Activated CD4-positive, CD25-positive, alpha-beta regulatory T cell treated with anti-CD3 and anti-CD28 coated beads, Interleukin-2, amount 50 U/mL, for 72 hours (primary cell): Measurements from ENCODE around the gene SLC44A2.

Experiments used
- DNase-seq: peaks from one replicate; pipeline ENCODE4 v3.0.0; 2021

The SLC44A2 gene

DNA sequence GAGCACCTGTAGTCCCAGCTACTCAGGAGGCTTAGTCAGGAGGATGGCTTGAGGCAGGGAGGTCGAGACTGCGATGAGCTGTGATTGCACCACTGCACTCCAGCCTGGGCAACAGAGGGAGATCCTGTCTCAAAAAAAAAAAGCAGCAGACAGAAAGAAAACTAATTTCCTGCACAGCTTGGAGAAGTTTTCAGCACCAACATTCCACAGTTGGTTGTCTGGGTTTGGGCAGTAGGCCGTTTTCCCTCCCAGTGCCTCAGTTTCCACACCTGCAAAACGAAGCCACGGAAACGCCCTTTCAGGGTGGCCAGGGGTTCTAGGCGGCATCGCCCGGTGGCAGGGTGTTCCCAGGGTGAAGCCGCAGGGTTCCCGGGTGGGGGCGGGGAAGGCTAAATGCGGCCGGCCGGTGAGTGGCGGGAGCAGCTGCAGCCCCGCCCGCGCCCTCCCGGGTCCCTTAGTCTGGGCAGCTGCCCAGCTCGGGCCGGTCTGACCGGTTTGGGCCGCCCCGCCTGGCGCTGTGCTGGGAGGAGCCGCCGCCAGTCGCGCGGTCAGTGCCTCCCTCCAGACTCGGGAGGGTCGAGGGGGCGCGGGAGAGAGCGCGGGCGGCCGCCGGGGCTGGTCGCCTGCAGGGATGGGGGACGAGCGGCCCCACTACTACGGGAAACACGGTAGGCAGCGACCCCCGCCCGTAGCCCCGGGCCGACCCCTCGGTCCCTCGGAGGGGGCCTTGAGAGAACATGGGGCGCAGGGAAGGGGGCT, at the start of gene SLC44A2:
SLC44A2 (plus strand) TSS at position 551 of the 759 bp plus-strand sequence; CDS start at position 632, 81 bp downstream.
- DNase-seq: no peak

DNA sequence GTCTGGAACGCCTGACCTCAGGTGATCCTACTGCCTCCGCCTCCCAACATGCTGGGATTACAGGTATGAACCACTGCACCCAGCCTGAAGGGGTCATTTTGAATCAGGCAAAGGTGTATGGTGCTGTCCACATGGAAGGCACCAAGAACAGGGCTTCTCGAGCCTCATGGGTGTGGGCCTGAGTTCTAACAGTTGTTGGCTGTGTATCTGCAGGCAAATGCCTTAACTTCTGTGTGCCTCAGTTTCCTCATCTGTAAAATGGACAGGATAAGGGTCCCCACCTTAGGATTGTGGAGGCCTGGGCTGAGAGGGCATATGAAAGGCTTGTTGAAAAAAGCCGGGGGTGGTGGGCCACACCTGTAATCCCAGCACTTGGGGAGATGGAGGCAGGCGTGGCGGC, 47.4 kb upstream of the SLC44A2 start:
- DNase-seq: no peak

DNA sequence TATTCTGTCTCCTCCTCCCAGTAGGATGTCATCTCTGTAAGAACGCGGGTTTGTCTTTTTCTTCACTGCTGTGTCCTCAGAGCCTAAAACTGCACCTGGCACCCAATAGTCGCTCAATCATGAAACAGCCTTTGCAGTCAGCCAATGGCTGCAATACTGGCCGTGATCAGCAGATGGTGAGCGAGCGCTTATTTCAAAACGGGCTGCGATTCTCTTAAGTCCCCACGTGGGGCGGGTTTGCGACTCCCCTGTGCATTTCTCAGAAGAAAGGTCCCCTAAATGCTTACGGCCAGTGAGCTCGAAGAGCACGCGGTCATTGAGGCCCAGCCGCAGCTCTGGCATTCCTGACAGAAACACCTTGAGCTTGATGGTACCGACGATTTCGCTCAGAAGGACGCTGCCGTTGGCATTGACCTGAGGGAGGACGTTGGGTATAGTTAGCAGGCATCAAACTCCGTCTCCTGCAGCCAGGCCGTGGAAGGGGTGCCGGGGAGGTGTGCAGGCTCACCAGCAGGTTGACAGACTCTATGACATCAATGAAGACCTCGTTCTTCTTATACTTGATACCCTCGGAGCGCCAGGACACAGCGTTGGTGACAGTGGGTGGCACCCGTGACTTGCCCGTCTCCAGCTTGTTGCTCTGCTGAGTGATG, 44.2 kb upstream of the SLC44A2 start:
- peak; percentile 91 for DNase-seq

DNA sequence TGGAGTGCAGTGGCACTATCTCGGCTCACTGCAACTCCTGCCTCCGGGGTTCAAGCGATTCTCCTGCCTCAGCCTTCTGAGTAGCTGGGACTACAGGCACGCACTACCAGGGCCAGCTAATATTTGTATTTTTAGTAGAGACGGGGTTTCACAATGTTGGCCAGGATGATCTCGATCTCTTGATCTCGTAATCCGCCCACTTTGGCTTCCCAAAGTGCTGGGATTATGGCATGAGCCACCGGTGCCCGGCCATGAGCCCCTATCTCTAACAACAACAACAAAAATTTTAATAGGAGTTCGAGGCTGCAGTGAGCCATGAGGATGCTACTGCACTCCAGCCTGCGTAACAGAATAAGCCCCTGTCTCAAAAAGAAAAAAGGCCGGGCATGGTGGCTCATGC, 43.3 kb upstream of the SLC44A2 start:
- no peak for DNase-seq

DNA sequence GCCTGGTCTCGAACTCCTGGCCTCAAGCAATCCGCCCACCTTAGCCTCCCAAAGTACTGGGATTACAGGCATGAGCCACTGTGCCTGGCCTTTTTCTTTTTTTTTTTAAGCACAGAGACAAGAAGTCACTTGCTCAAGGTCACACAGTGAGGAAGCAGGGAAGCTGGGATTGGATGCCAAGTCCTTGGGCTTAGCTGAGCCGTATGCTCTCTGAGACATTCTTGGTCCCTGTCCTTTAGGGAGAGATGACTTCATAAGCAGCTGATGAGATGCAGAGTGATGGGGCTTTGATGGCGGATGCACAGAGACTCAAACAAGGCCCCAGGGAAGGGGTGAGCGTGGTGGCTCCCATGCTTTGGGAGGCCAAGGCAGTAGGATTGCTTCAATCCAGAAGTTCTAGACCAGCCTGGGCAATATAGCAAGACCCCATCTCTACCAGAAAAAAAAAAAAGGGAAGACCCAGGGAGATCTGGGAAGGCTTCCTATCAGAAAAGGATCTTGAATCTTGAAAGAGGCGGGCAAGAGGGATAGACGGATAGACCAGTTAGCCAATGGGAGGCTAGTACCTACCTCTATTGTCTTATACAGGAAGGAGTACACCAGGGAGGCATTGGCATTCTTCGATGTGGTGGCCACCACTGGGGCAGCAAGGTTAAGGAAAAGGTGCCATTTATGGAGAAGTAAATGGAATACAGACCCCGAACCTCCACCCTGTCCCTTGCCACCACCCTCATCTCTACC, 42.1 kb upstream of the SLC44A2 start:
- no peak for DNase-seq

DNA sequence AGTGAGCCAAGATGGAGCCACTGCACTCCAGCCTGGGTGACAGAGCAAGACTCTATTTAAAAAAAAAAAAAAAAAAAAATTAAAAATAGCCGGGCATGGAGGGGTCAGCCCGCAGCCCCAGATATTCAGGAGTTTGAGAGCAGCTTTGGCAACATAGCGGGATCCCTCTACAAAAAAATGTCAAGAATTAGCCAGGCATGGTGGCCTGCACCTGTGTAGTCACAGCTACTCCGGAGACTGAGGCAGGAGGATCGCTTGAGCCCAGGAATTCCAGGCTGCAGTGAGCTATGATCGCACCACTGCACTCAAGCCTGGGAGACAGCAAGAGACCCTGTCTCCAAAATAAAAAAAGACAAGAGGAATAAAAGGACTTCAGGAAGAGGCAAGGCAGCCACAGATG, 39.0 kb upstream of the SLC44A2 start:
- no peak for DNase-seq

DNA sequence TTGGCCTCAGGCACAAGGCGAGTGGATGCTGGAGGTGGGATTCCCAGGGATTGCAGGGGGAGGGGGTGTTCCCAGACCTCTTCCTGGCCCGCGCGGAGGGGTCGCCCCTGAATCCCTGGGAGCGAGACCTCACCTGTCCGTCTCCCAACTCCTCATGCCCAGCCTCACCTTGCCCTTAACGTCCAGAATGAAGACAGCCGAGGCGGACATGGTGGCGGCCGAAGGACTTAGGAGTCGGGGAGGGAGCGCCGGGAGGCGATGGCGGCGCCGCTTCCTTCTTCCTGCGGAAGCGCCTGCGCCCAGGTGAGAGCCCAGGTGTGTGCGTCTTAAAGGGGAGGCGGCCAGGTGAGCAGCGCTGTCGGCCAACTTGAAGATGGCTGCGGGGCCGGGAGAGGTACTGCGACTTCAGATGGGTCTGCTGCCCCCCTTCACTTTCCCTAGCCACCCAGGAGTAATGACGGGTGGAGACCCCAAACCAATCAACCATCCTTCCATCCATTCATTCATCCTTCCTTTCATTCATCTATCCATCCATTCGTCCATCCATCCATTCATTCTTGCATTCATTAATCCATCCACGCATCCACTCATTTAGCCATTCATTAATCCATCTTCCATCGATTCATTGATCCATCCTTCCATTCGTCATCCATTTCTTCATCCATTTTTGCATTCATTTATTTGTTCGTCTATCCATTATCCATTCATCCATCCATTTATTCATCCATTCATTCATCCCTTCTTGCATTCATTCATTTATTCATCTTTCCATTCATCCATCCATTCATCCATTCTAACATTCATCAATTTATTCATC, 38.1 kb upstream of the SLC44A2 start, which contains the start of gene AP1M2:
AP1M2 (minus strand) TSS at position 291 of the 817 bp plus-strand sequence; CDS start at position 210, 81 bp downstream.
- no peak for DNase-seq

DNA sequence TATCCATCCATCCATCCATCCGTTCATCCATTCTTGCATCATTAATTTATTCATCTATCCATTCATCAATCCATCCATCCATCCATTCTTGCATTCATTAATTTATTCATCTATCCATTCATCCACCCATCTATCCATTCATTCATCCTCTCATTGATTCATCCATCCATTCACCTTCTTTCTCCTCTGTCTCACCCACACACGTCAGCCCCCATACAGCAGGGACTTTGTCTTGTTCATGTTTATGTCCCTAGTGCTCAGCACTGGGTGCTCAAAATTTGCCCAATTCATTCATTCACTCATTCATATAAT, 37.6 kb upstream of the SLC44A2 start:
- no peak for DNase-seq

DNA sequence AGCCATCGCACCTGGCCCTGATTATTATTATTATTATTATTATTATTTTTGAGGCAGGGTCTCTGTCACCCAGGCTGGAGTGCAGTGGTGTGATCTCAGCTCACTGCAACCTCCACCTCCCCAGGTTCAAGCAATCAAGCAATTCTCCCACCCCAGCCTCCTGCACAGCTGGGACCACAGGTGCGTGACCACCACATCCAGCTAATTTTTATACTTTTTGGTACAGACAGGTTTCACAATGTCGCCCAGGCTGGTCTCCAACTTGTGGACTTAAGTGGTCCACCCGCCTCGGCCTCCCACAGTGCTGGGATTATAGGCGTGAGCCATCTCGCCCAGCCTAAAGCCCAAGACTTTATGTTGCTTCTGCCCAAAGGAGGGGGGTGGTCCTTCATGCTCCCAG, 32.2 kb upstream of the SLC44A2 start:
- no peak for DNase-seq

DNA sequence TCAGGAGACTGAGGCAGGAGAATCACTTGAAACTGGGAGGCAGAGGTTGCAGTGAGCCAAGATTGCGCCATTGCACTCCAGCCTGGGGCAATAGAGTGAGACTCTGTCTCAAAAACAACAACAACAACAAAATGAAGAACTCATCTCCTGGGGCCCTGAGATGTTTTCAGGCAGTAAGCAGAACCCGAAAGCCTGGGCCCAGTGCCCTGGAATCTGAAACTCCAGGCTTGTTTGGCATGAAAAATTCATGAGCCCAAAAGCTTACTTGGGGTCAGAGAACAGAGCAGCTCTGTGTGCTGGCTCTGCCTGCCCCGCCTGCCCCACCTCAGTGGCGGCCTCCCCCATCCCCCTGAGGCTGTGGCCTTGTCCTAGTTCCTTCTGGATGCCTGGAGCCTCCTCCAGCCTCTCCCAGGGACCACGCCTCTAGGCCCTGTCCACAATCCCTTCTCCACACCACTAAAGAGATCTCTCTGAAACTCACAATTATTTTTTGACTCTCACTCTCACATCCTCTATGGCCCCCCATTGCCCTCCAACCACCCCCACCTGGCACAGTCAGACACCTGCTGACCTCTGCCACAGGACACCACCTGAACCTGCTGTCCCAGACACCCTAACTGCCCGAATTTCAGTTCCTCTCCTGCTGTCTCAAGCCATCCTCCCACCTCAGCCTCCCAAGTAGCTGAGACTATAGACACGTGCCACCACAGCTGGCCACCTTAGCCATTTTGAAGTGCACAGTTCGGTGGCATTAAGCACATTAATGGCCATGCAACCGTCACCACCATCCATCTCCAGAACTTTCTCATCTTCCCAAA, 31.3 kb upstream of the SLC44A2 start:
- DNase-seq: no peak

DNA sequence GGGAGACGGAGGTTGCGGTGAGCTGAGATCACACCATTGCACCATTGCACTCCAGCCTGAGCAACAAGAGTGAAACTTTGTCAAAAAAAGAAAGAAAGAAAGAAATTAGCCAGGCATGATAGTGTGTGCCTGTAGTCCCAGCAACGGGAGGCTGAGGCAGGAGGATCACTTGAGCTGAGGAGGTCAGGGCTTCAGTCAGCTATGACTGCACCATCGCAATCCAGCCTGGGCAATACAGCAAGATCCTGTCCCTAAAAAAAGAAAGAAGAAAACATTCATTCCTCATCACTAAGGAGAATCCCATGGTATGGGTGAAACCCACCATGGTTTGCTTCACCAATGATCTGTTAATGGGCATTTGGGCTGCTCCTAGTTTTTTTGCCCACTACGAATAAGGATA, 25.2 kb upstream of the SLC44A2 start:
- DNase-seq: no peak

DNA sequence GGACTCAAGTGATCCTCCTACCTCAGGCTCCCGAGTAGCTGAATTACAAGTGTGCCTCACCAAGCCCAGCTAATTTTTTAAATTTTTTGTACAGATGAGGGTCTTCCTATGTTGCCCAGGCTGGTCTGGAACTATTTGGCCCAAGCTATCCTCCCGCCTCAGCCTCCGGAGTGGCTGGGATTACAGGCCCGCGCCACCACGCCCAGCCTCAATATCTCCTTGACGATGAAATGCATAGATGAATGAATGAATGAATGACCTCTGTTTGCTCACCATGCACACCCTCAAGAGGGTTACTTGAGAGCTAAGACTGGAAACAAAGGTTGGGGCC, 23.4 kb upstream of the SLC44A2 start:
- no peak for DNase-seq

DNA sequence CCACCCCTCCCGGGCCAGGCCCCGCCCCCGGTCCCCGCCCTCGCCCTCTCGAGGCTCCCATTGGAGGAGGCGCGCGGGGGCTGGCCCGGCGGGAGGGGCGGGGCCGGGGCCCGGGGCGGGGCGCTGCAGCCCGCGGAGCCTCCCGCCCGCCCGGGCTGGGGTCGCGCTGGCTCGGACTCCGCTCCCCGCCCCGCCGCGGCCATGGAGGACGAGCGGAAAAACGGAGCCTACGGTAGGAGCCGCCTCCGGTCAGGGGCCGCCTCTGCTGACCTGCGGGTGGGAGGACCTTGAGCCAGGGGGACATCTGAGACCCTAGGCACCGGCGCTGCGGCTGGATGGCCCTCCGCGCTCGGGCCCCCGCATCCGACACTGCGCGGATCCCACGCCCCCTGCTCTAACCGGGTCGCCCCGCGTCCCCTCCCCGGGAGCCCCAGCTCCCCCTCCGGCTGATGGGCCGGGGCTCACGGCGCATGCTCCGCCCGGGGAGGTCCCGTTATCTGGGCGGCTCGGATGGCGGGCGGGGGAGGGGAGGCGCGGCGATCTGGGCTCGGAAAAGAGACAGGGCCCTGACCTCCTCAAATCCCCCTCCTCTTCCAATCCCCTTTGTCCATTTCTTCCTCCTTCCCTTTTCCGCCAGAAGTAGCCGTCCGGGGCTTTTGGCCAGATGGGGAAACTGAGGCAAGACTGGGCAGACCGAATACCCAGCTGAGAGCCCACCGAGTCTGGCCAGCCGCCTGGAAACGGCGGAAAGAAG, 22.8 kb upstream of the SLC44A2 start:
- DNase-seq: peak; percentile 84

DNA sequence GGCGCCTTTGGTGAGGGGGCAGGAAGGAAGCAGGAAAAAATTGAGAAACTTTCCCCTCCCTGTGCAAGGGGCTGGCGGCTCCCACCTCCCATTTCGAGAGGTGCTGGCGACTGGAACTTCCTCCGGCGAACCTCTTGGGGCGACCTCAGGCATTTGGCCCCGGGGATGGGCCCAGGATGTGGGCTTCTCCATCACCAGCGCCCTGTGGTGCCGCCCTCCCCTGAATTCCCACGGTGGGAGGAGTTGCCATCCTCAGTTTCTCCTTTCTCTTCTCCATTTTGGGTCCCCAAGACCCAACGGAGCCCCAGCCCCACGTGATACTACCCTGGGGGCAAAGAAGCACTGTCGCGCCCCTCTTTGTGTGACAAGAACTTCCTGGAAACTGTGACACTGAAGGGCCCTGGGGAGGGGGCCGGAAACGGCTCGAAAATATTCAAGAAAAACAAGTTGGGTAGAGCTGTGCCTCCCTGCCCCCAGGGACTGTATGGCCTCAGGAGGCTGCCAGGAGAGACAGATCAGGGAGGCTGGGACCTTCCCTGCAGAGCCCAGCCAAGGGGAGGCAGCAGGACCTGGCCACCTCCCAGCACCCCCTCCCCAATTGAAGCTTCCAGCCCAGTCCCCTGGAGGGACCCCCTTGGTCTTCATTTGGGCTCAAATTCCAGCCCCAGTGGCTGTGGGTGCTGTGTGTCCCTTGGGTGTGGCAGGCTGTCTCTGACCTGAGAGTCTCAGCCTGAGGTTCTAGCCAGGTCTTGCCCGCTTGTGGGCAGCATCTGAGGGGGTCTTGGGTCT, 22.1 kb upstream of the SLC44A2 start:
- DNase-seq: peak; percentile 72

DNA sequence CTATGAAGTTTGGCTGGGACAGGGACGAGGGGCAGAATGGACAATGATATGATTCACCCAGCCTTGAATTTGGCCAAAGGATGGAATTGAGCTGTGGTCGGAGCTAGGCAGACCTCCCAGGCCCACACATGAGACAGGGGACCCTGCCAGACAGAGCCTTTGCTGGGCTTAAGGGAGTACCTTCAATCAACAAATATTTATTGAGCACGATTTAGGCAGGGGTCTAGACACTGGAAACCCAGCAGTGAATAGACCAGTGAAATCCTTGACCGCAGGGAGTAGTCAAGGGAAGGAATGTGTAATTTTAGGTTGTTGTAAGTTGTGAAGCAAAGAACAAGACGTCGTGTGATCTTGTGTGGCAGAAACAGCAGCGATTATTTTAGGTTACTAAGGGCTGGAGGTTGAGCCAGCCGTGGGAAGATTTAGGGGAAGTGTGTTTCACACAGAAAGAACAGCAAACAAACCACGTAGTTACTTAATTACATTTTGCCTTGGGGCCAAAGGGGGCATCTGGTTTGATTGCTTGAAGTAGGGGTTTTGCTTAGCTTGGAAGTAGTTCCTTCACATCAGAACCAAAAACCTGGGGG, 21.4 kb upstream of the SLC44A2 start:
- no peak for DNase-seq

DNA sequence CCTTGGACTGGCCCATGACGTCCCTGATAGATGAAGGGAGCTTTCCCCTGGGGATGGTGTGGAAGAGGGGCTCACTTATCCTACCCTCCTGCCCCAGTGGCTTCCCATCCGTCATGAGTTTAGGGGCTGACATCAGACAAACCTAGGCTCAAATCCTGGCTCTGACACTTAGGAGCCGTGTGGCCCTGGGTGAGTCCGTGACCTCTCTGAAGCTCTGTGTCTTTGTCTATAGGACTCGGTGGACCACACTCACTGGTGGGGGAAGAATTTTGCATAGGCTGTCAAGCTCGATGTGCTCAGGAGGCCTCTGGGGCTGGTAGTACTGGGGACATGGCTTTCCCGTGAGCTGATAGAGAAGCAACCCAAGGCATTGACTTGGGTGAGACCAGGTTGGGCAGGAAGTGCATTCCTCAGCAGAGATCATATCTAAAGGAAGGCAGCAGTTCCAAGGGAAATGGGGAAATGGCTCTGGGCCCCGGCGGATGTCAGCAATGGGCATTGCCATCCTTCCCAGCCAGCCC, 20.8 kb upstream of the SLC44A2 start:
- no peak for DNase-seq

DNA sequence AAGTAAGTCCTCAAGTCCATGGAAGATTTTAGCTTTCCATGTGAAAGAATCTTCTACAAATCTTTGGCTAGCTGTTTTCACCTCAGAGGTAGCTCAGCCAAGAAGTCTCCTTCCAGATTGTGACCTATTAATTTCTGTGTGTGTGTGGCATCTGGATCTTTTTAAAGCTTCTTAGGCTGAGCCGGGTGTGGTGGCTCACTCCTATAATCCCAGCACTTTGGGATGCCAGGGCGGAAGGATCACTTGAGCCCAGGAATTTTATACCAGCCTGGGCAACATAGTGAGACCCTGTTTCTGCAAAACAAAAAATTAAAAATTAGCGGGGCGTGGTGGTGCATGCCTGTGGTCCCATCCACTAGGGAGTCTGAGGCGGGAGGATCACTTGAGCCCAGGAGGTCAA, 13.4 kb upstream of the SLC44A2 start:
- DNase-seq: no peak

DNA sequence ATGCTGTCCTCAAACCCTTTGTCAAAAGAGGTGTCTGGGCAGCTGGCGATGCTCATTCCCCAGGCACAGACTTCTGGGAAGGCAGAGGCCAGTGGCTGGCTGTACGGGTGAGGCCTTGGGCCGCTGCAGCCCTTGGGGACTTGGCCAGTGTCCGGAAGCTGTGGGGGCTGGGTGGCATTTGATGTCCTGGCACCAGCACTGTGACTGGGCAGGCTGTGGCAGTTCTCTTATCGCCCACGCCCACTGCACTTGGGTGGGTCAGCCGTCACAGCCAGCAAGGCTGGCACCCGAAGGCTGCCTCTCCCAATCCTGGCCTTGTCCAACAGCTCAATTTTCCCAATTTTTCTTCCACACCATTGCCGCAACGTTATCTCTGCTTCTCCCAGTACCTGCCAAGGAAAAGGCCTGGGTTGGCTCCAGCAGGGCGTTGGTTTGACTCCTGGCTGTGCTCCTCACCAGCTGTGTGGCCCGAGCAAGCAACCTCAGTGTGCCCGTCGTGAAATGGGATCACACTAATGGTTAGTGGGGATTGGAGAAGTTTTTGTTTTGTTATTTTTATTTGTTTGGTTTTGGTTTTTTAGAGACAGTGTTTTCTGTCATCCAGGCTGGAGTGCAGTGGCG, 12.7 kb upstream of the SLC44A2 start:
- no peak for DNase-seq

DNA sequence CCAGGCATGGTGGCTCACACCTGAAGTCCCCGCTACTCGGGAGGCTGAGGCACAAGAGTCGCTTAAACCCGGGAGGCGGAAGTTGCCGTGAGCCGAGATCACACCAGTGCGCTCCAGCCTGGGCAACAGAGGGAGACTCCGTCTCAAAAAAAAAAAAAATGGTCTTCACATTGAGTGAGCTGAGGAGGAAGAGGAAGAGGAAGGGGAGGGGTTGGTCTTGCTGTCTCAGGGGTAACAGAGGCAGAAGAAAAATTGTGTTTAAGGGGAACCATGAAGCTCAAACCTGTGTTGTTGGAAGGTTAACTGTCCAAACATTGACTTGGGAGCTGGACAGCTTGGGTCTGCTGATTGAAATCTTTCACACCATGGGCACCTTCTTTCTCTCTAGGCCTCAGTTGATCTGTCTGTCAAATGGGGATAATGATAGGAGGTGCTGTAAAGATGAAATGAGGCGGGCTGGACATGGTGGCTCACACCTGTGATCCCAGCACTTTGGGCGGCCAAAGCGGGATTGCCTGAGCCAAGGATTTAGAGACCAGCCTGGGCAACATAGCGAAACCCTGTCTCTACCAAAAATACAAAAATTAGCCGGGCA, 9.8 kb upstream of the SLC44A2 start:
- no peak for DNase-seq
